Liver (tissue), 3 donors: ENCODE results near the gene WARS2.

Experiments
- CTCF ChIP-seq: fragments of 150-350 bp; IDR thresholded peaks from 2 replicates; pipeline ENCODE4 v1.5.1; 2017; ENCODE audit warnings: improper control_type of control experiment, low read depth, low read length; ENCODE audit not compliant: missing input control
- EGR1 ChIP-seq, 2 donors: IDR thresholded peaks; 2 replicates each; pipeline ENCODE4 v1.6.1; 2016 to 2018; ENCODE audit warnings: antibody characterized with exemption in 2 of 2, low read depth in 2 of 2
- FOXA1 ChIP-seq: IDR thresholded peaks from 2 replicates; pipeline ENCODE4 v1.6.1; 2016; ENCODE audit warnings: antibody characterized with exemption
- GABPA ChIP-seq, 2 donors: IDR thresholded peaks in 1 of 2; conservative IDR thresholded peaks in 1 of 2; 2 replicates each; pipeline ENCODE4 v1.6.1; 2016; ENCODE audit warnings: antibody characterized with exemption in 2 of 2, mild to moderate bottlenecking in 1 of 2, moderate library complexity in 1 of 2
- HNF4A ChIP-seq, 2 donors: conservative IDR thresholded peaks; 2 replicates each; pipeline ENCODE4 v1.6.1; 2016; ENCODE audit warnings: antibody characterized with exemption in 2 of 2, mild to moderate bottlenecking in 2 of 2
- MAX ChIP-seq: IDR thresholded peaks from 2 replicates; pipeline ENCODE4 v1.6.1; 2016; ENCODE audit warnings: antibody characterized with exemption
- RAD21 ChIP-seq, 2 donors: IDR thresholded peaks; 2 replicates each; pipeline ENCODE4 v1.6.1; 2016; ENCODE audit warnings: antibody characterized with exemption in 2 of 2, mild to moderate bottlenecking in 2 of 2
- RXRA ChIP-seq, 2 donors: IDR thresholded peaks; 2 replicates each; pipeline ENCODE4 v1.6.1; 2017 to 2018; ENCODE audit warnings: antibody characterized with exemption in 2 of 2, mild to moderate bottlenecking in 1 of 2
- TAF1 ChIP-seq: conservative IDR thresholded peaks from 2 replicates; pipeline ENCODE4 v1.6.1; 2016; ENCODE audit warnings: antibody characterized with exemption, mild to moderate bottlenecking
- YY1 ChIP-seq: IDR thresholded peaks from 2 replicates; pipeline ENCODE4 v1.6.1; 2016; ENCODE audit warnings: antibody characterized with exemption, mild to moderate bottlenecking
- TF ChIP-seq, protein P1 (sequence below): IDR thresholded peaks from 2 replicates; pipeline ENCODE4 v1.6.1; 2016; ENCODE audit warnings: antibody characterized with exemption, mild to moderate bottlenecking
- donor health status: healthy.
- donor health status: healthy.

DNA sequence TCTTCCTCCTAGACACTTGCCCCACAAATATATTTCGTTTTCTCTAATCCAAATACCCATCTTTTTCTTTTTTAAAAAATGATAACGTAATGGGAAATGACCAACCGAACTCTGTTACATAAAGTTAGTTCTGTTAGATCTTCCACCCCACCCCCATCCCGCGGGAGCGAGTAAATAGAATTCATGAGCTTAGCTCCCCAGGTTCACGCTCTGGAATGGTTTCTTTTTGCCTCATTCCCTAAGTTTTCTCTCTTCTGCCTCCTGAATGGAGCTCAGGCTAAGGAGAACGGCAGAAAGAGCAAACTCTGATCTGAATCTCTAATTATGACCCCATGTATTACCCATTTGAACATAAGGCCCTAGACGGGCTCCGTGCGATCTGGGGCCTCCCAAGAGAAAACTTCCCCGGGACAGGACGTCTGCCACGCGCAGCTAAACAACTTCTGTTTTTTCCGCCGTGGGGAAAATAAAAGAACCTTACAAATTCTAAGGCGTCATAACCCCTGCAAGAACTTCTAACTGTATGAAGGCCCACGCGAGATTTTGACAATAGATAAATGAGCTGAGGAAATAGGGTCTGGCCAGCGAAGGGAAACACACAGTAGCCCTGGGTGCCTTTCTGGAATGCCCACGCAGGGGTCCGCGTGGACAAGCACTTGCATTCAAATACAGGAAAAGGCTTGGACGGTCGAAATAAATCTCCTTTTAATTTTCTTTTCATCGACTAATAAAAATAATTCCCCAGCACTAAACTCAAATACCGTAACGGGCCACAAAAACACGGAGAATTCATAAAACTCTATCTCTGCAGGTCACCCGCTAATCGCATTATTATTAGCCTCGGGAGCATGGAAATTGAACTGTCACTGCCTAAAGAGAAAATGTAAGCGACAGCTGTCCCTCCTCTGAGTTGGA lies 154.6 kb downstream of the WARS2 start:
- no peak for TF ChIP-seq CTCF
- no peak for TF ChIP-seq TAF1
- no peak for TF ChIP-seq FOXA1
- TF ChIP-seq EGR1 (IDR thresholded peaks at IDR 0.05; ENCODE audit: low read depth in 2 of 2) = no peak
- TF ChIP-seq GABPA (IDR thresholded peaks at IDR 0.05 in 1 of 2, conservative IDR thresholded peaks at IDR 0.05 in 1 of 2) = no peak
- TF ChIP-seq YY1 = no peak
- no peak for TF ChIP-seq MAX
- TF ChIP-seq HNF4A (conservative IDR thresholded peaks at IDR 0.05) = no peak
- TF ChIP-seq, protein P1, sequence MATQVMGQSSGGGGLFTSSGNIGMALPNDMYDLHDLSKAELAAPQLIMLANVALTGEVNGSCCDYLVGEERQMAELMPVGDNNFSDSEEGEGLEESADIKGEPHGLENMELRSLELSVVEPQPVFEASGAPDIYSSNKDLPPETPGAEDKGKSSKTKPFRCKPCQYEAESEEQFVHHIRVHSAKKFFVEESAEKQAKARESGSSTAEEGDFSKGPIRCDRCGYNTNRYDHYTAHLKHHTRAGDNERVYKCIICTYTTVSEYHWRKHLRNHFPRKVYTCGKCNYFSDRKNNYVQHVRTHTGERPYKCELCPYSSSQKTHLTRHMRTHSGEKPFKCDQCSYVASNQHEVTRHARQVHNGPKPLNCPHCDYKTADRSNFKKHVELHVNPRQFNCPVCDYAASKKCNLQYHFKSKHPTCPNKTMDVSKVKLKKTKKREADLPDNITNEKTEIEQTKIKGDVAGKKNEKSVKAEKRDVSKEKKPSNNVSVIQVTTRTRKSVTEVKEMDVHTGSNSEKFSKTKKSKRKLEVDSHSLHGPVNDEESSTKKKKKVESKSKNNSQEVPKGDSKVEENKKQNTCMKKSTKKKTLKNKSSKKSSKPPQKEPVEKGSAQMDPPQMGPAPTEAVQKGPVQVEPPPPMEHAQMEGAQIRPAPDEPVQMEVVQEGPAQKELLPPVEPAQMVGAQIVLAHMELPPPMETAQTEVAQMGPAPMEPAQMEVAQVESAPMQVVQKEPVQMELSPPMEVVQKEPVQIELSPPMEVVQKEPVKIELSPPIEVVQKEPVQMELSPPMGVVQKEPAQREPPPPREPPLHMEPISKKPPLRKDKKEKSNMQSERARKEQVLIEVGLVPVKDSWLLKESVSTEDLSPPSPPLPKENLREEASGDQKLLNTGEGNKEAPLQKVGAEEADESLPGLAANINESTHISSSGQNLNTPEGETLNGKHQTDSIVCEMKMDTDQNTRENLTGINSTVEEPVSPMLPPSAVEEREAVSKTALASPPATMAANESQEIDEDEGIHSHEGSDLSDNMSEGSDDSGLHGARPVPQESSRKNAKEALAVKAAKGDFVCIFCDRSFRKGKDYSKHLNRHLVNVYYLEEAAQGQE = no peak
- TF ChIP-seq RXRA (IDR thresholded peaks at IDR 0.05) = no peak
- no peak for TF ChIP-seq RAD21 (IDR thresholded peaks at IDR 0.05)
